Endothelial cell of hepatic sinusoid (primary cell): ENCODE measurements around the gene VPS29.
"Not testable (repeated sequence)": the region's sequence is repeated elsewhere in the genome, so short reads cannot be mapped to it uniquely, and the experiment has no call there.

Experiments used
- in situ Hi-C: cut with HindIII; loops from 2 replicates; pipeline ENCODE4 v1.10.0; 2017; ENCODE audit warnings: low sequenced_read_pairs

Gene VPS29

DNA sequence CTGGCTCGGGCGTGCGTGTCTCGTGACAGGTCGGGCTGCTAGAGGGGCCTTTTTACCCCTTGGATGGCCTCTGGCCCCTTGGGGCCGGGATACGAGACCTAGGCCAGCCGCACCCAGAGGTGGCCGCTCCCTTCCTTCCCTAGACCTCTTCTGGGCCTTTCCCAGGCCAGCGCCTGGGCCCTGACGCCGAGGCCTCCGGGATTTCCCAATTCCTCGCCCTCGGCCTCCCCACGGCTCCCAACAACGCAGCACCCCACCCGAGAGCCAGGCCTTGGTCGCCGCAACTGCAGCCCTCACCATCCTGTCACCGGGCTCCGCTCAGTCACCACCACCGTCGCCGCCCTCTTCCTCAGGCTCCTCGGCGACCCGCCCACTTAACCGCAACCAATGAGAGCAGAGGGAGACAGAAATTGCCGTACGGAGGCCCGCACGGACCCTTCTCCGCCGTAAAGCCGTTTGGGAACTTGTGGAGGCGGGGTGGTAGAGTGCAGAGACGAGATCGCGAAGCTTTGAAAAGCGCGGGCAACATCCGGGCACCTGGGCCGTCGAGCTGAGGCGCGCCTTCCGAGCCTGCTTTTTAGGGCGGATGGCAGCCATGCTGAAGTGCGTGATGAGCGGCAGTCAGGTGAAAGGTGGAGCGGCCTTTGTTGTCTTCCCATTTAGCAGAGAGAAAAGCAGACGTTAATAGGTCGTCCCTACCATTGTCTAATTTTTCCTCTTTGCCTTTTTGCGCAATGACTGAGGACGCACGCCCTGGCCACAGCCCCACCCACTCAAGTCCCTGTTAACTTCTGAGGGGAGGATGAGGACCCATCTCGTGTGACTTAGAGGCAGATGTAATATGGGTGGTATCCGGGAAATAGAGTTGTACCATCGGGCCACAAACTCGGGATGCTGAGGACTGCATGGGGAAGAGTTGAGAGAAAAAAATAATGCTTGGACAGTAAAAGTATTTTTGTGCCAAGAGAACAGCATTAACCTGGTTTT, at the start of gene VPS29, which contains the start of gene RAD9B:
VPS29 (minus strand) TSS at position 360 of the 987 bp plus-strand sequence; CDS start at position 300, 60 bp downstream.
RAD9B (plus strand) TSS at position 580 of the 987 bp plus-strand sequence; CDS start at position 587, 7 bp downstream.
- in situ Hi-C loops = loop anchor here (10.0 kb wide), 1 partner anchor 117 kb away; no protein-coding TSS in a partner anchor

DNA sequence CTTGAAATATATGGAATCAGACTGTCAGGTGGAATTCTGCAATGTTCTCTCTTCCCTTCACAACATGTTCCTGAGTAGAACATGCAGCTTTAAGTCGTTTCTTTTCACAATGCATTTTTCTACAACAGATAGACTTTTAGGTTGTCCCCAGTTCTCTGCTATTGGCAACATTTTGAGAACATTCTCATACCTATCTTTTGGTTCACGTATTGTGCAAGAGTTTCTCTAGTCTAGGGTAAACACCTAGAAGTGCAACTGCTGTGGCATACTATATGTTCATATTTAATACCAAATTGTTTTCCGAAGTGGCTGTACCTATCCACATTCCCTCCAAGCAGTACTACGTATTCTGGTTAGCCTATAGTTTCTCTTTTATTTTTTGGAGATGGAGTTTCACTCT, 49.1 kb upstream of the VPS29 start:
- in situ Hi-C loops = no loop called here

DNA sequence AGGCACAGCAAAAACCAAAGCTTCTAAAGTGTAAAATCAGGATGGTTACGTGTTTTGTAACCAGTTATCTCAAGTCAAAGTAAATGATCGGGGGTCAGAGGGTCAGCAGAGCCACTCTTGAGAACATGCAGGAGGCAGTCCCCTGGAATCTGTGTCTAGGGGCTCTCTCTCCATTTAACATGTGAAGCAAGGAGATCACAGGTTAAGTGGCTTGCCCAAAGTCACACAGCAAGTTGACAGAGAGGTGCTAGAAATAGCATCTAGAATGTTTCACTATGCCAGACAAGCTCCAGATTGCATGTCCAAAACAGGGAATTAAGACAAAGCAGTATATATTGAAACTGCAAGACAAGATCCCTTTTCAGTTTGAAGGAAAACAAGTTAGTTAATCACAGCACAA, 47.8 kb upstream of the VPS29 start:
- in situ Hi-C loops = no loop called here

DNA sequence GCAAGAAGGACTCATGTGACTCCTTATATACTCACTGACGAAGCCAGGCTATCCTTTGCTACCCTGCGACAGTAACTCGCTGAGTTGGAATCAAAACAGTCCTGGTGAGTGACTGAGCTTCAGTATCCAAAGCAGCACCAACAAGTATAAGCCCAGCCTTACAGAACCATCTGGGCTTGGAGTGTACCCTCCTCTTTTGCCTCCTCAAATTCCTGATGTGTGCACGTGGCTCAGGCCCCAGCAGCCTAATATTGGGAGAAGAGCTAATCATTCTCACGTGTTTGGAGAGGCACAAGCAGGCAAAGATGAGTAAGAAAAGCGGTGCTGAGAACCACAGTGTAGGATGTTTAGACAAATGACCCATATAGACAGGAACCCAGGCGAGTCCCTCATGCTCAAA, 46.8 kb upstream of the VPS29 start:
- in situ Hi-C loops = no loop called here

DNA sequence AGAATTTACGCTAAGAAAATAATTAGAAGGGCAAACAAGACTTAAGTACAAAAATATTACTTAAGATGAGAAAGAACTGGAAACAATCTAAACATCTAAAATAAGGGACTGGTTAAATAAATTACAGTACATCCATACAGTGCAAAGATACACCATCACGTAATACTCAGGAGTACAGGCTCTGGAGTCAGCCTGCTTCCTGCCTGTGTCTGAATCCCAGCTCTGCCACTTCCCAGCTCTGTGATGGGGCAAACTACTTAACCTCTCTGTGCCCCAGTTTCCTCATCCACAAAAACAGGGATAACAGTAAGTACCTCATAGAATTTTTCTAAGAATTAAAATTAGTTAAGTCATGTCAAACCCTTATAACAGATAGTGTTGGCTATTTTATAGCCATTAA, 45.2 kb upstream of the VPS29 start:
- in situ Hi-C loops = no loop called here

DNA sequence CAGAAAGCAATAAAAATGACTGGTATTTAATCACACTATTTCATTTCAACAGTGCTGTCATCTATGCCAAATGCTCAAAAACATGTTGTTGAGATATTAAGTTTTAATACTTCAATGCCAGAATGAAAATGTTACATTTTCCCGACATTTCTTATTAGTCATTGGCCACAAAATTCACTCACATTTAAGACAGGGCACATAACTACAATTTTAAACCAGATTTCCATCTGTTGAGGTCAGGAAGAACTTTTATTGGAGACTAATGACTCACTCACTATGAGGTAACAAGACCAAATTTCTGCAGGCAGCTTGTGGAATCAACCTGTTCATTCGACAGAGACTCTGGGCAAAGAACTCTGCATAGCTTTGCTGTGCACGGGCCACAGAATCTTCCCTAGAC, 44.4 kb upstream of the VPS29 start:
- in situ Hi-C loops = no loop called here

DNA sequence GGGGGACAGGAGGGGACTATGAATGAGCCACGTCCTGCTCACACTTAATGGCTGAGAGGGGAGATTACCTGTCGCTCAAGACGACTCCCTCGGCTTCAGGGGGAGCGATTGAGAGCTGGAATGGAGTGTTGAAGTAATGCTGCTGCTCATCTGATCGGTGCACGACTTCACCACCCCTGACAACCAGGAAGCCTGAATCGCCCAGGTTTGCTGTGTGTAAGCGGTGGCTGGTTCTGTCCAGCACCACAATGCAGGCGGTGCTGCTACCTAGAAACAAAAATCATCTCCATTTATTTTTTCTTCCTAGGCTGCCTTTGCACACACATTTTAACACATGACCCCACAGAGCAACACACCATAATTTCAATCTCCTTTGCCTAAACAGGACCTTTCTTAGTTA, 43.9 kb upstream of the VPS29 start:
- in situ Hi-C loops = no loop called here

DNA sequence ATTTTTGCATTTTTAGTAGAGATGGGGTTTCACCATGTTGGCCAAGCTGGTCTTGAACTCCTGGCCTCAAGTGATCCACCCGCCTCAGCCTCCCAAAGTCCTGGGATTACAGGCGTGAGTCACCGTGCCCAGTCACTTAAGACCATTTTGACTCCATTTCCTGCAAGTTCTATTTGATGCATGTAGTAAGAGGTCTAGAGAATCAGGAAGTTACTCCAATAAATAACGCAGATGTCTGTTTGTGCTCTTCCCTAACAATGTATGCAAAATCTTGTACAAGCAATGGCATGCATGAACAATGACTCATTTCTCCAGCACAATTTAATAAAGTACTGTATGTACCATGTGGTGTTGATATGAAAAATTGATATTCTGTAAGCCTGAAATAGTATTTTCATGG, 43.3 kb upstream of the VPS29 start:
- in situ Hi-C loops = not testable (repeated sequence)

DNA sequence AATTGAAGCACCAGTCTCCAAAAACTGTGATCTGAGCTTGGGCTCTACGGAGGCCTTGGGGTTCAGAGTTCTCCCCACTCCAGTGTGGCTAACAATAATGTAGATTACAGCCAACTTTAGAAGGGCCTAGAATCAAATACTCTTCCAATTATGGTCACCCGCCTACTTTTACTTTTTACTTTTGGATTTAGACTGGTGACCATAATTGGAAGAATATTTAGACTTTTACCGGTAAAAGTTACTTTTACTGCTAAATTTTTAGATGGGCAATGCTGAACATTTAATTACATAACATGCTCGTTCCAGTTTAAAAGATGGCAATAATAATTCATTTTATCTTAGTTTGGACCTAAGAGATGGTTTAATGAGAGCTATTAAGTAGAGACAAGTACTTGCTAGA, 42.1 kb upstream of the VPS29 start:
- in situ Hi-C loops = no loop called here

DNA sequence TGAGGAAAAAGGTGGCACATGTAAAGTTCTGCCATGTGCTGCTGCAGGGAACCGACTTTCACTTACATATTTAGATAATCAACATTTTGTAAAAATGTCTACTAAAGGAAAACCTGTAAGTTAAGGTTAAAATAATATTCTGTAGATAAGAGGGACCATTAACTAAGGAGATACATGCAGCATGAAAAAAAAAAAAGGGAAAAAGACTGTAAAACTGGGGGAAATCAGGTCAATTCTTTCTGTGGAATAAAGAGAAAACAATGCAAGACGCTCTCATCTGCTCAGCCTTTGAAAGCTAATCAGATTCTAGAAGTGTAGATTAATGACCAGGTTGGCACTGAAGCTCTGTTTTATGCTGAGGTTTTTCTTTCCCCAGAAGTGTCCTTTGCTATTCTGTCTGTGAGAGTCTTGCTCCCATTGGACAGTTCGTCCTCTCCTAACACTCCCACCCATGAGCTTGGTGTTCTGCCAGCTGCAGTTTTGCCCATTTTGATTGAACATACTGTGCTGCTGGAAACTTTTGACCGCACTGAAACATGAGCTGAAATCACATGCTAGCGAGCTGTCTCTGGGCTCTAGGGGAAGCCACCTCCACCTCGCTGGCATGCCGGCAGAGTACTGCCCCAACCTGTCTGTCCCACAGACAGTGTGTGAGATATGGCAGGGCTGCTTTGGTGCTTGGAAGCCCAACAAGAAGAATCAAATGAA, 41.5 kb upstream of the VPS29 start:
- in situ Hi-C loops = no loop called here

DNA sequence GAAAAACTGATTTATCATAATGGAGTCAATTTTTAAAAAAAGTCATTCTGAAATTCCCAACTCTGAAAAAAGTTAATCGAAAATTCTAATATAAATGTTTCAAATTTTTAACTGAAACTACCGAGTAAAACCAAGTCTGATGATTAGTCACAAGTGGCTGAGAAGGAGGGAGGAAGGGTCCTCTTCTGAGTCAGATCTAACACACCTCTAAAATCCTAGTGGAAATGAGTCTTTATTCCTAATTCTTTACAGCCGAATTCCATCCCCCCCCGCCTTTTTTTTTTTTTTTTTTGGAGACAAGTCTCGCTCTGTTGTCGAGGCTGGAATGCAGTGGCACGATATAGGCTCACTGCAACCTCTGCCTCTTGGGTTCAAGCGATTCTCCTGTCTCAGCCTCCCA, 38.1 kb upstream of the VPS29 start:
- in situ Hi-C loops = no loop called here

DNA sequence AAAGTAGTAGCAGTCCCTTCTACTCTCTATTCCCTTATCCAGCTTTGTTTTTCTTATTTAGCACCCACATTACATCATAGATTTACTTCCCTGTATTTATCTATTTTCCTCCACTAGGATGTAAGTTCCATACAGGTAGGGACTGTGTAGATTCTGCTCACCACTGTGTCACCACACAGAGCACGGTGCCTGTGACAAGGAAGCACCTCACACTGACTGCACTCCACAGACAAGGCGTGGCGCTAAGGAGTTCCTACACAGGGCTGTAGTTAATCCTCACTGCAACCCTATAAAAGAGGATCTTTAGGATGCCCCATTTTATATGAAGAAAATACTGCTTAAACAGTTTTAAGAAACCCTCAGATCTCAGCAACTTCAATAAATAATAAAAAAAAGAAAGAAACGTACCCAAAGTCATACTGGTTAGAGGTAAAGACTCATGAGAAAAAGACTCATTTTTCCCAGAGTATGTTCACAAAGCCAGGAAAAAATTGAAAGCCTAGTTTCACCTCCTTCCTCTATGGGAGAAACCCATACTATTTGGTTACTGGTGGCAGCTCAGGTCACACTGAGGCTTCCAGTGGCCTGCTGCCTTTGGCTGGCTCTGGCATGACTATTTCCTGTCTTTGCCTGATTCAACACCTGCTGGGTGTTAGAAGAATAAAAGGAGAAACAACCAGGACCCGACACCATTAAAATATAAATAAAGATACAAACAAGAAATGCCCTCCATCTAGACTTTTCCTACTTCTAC, 37.1 kb upstream of the VPS29 start:
- in situ Hi-C loops = loop anchor here (5.0 kb wide), 2 partner anchors 52 to 63 kb away; no protein-coding TSS in a partner anchor

DNA sequence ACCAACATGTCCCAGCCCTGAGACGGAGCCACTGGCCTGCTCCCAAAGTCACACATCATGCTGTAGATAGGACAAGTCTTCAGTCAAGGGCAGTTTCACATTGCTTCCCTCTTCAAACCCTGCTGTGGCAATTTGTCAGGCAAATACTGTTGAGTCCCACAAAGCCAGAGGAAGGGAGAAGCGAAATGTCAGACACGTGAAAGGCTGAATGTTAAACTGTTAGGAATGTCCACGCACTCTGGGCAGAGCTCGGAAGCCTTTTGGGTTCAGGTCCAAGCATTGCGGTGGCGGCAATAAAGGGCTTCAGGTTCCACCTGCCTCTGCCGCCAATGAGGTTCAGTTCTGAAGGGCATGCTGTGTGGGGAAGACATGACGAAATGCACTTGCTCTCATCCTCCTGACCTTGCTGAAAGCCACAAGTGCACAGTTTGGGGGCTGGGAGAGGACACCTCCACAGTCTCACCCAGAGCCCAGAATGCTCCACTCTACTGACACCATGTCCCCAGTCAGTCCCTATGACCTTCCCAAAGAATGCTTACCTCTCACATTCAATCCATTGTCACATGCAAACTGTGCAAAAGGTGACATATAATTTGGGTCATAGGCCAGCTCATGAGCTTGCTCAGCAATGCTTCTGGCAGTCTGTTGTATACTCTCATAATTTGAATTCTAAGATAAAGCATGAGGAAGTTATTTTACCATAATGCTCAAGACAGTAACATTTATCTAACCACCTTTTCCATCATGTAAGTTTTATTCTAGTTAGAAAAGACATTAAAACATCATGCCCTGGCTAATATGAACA, 35.9 kb upstream of the VPS29 start:
- in situ Hi-C loops = loop anchor here (5.0 kb wide), 2 partner anchors 51 to 64 kb away; no protein-coding TSS in a partner anchor

DNA sequence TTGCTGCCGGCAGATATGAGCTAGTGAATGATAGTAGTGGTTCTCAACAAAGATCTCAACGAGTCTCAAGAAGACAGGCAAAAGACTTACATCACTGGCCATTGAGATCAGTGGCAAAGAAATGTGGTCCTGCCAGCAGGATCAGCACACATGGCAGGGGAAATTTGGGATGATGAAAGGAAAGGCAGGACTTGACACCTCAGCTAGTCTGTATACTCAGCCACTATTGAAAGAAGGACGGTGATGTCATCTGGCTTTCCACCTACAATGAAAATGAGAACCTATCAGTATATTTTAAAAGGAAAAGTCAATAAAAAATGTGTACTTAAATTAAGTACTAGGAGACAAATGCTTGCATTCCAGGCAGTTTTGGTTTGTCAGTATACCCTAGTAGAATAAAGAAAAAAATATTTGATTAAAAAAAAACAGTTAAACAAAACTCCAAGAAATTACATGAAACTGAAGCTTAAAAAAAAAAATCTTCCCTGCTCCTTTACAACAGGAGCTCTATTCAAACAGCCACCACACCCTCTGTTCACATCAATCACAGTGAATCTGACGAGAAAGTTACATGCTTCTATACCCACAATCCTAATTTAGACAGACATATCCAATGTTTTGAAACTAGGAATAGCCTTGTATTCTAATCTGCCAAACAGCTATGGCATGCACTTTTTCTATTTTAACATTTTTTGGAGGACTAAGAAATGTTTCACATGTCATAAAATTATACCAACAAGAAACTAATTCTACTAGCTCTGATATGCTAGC, 35.1 kb upstream of the VPS29 start:
- in situ Hi-C loops = loop anchor here (5.0 kb wide), 2 partner anchors 50 to 65 kb away; no protein-coding TSS in a partner anchor

DNA sequence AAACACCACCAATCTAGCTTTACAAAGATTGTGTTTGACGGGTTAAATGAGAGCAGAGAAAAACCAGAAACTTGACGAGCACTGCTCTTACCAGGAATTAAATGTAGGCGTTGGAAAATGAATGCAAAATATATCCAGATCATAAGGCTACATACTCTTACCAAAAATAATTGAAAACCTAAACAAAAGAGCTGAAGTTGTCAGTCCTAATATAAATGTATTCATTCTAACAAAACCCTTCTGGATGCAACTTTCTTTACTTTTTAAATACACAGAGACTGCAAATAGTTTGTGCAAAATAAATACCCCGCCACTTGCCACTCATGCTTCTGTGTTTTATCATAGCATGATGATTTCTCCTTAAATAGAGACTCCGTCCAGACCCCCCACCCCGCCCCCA, 32.9 kb upstream of the VPS29 start:
- in situ Hi-C loops = loop anchor here (5.0 kb wide), 2 partner anchors 48 to 67 kb away; no protein-coding TSS in a partner anchor

DNA sequence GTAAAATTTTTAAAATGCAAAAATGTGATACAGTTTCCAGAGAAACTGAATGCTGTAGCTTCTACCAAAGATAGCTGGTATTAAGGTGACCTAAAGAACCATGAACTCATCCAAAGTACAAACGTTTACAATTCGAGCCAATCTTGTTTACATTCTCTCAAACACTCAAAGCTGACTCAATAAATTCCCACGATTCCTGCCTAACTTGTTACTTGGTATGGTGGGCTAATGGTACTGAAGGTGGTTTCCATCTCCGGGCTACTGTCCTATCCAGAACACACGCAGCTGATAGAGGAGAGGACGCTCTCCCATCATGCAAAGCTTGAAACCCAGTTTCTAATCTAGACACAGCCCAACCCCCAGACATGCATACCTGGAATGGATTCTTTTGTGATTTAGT, 31.7 kb upstream of the VPS29 start:
- in situ Hi-C loops = no loop called here

DNA sequence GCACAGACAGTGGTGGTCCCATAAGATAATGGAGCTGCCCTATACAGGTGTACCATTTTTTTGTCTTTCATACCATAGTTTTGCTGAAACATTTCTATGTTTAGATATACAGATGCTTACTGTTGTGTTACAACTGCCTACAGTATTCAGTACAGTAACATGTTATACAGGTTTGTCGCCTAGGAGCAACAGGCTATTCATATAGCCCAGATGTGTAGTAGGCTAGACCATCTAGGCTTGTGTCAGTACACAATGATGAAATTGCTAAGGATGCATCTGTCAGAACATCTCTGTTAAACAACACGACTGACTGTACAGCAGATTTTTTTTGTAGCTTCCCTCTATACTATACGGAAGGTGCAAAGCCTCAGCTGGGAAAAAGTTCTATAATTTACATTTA, 30.7 kb upstream of the VPS29 start:
- in situ Hi-C loops = no loop called here

DNA sequence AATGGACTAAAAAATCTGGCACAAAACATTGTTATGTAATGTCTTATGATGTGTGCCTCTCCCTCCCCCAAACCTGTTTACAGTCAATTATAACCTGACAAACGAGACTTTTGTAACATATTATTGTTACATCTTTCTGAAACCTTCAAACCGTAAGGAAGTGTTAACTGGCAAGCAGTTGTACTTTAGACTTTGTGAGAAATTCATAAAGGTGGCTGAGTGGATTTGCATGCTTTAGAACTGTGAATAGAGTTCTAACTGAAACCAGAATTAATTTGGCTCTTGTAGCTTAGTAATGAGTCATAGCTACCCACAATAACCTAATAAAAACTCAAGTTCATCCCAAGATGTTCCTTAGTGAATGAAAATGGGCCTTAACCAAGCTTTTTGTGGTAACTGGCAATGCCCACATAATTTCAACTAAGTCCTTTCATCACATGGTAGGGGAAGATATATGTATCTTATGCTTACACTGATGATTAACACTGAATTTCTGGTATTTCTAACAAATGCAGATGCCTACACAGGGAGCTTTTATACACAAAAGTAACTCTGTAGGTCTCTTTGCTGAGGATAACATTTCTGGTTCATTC, 29.9 kb upstream of the VPS29 start:
- in situ Hi-C loops = no loop called here

DNA sequence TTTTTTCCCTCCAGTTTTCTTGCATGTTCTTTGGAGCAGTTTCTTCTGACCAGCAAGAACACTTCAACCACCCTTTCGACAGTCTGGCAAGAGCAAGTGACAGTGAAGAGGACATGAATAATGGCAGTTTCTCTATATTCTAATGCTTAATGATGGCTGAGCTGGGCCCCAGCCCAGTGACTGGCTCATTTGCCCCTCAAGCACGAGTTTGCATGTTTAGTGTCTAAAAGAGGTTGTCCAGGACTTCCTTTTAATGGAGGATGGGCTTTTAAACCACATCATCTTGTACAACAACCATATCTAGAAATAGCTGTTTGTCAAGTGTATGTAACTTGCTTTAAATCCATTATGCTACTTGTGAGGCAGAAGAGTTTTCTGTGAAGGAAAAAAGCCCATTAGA, 28.6 kb upstream of the VPS29 start:
- in situ Hi-C loops = no loop called here
